GM23338 (cell line): ENCODE data around the gene AKT1S1. TPM values are rescaled to one million over a fixed set of nuclear protein-coding genes. Genes with fewer than 3 reads are reported as not detected.

ENCODE experiments used
- ATAC-seq: fragments of 200-7000 bp; cut with Tn5 transposase; 3 replicates; pipeline ENCODE4 v1.9.1; 2020
- DNase-seq: peaks from one replicate; pipeline ENCODE4 v3.0.0-alpha.2; 2015; ENCODE audit warnings: low spot score
- H2AFZ ChIP-seq: fragments of 200-600 bp; sonication (generic); 2 replicates; pipeline ENCODE4 v1.8.0; 2016; ENCODE audit warnings: antibody characterized with exemption, mild to moderate bottlenecking, moderate library complexity
- H3F3A ChIP-seq: fragments of 200-600 bp; sonication (generic); replicated peaks from 2 replicates; pipeline ENCODE4 v1.8.0; 2017; ENCODE audit warnings: antibody characterized with exemption, mixed run types, low read depth
- H3K27ac ChIP-seq: fragments of 200-600 bp; sonication (generic); 2 replicates; pipeline ENCODE4 v1.6.1; 2016; ENCODE audit warnings: low read depth
- H3K27me3 ChIP-seq: fragments of 200-600 bp; sonication (generic); 2 replicates; pipeline ENCODE4 v1.8.0; 2016; ENCODE audit warnings: mild to moderate bottlenecking, mixed run types, moderate library complexity; ENCODE audit not compliant: insufficient read depth
- H3K36me3 ChIP-seq: fragments of 200-600 bp; sonication (generic); 2 replicates; pipeline ENCODE4 v1.8.0; 2016; ENCODE audit warnings: mild to moderate bottlenecking; ENCODE audit not compliant: insufficient read depth
- H3K4me1 ChIP-seq: fragments of 200-600 bp; sonication (generic); 2 replicates; pipeline ENCODE4 v1.8.0; 2016; ENCODE audit warnings: mild to moderate bottlenecking, moderate library complexity; ENCODE audit not compliant: insufficient read depth
- H3K4me2 ChIP-seq: fragments of 200-600 bp; sonication (generic); 2 replicates; pipeline ENCODE4 v1.7.1; 2017; ENCODE audit warnings: mixed run types
- H3K4me3 ChIP-seq: fragments of 200-600 bp; sonication (generic); 2 replicates; pipeline ENCODE4 v1.6.1; 2016; ENCODE audit warnings: mixed run types
- H3K79me2 ChIP-seq: fragments of 200-600 bp; sonication (generic); replicated peaks from 2 replicates; pipeline ENCODE4 v1.8.0; 2017; ENCODE audit warnings: mild to moderate bottlenecking; ENCODE audit not compliant: insufficient read depth
- H3K9me2 ChIP-seq: fragments of 200-600 bp; sonication (generic); 2 replicates; pipeline ENCODE4 v1.8.0; 2017; ENCODE audit not compliant: insufficient read depth
- H4K20me1 ChIP-seq: fragments of 200-600 bp; sonication (generic); replicated peaks from 2 replicates; pipeline ENCODE4 v1.8.0; 2017; ENCODE audit warnings: mild to moderate bottlenecking; ENCODE audit not compliant: insufficient read depth
- H3K27ac Mint-ChIP-seq: 2 replicates; pipeline ENCODE4 v1.8.0; 2020; ENCODE audit warnings: inconsistent platforms, mild to moderate bottlenecking, moderate library complexity, mixed read lengths
- H3K27me3 Mint-ChIP-seq: 3 replicates; pipeline ENCODE4 v1.8.0; 2022; ENCODE audit warnings: low read depth, mild to moderate bottlenecking, moderate library complexity, mixed read lengths, inconsistent platforms; ENCODE audit not compliant: insufficient read depth, poor library complexity
- H3K36me3 Mint-ChIP-seq: 3 replicates; pipeline ENCODE4 v1.8.0; 2021; ENCODE audit warnings: low read depth, mild to moderate bottlenecking, inconsistent platforms, moderate library complexity, mixed read lengths
- H3K4me1 Mint-ChIP-seq: 3 replicates; pipeline ENCODE4 v1.8.0; 2020; ENCODE audit warnings: mild to moderate bottlenecking, inconsistent platforms, mixed read lengths
- H3K4me3 Mint-ChIP-seq: 3 replicates; pipeline ENCODE4 v1.8.0; 2021; ENCODE audit warnings: moderate library complexity, mild to moderate bottlenecking, inconsistent platforms, mixed read lengths
- H3K9me3 Mint-ChIP-seq: 3 replicates; pipeline ENCODE4 v1.8.0; 2020; ENCODE audit warnings: moderate library complexity, mild to moderate bottlenecking, inconsistent platforms, mixed read lengths
- CREB1 ChIP-seq: fragments of 250-450 bp; sonication (Bioruptor Pico); IDR thresholded peaks from 2 replicates; pipeline ENCODE4 v1.5.0; 2020; ENCODE audit warnings: low read depth, mild to moderate bottlenecking, moderate library complexity
- CTCF ChIP-seq, 2 experiments: fragments of 200-600 bp in 1 of 2; sonication (generic) in 1 of 2; conservative IDR thresholded peaks; 2 replicates each; pipeline versions ENCODE4 v1.5.1 to v1.6.1; 2016 to 2017; ENCODE audit warnings: antibody characterized with exemption in 2 of 2, low read depth in 2 of 2, mild to moderate bottlenecking in 2 of 2, moderate library complexity in 1 of 2
- EZH2 ChIP-seq: fragments of 200-600 bp; sonication (generic); IDR thresholded peaks from one replicate; pipeline ENCODE4 v1.8.0; 2017; ENCODE audit warnings: antibody characterized with exemption, mild to moderate bottlenecking, low read depth; ENCODE audit not compliant: unreplicated experiment
- EZH2phosphoT487 ChIP-seq: fragments of 200-600 bp; sonication (generic); IDR thresholded peaks from one replicate; pipeline ENCODE4 v1.8.1; 2018; ENCODE audit warnings: antibody characterized with exemption; ENCODE audit not compliant: unreplicated experiment
- NANOG ChIP-seq: IDR thresholded peaks from 2 replicates; pipeline ENCODE4 v1.6.1; 2016; ENCODE audit warnings: antibody characterized with exemption, borderline replicate concordance
- REST ChIP-seq: IDR thresholded peaks from one replicate; pipeline ENCODE4 v1.6.1; 2018; ENCODE audit warnings: antibody characterized with exemption; ENCODE audit not compliant: unreplicated experiment
- STAT1 ChIP-seq: IDR thresholded peaks from one replicate; pipeline ENCODE4 v1.6.1; 2016; ENCODE audit warnings: antibody characterized with exemption; ENCODE audit not compliant: unreplicated experiment
- ZNF114 ChIP-seq: fragments of 250-450 bp; sonication (Bioruptor Pico); IDR thresholded peaks from 2 replicates; pipeline ENCODE4 v1.5.0; 2020; ENCODE audit warnings: mild to moderate bottlenecking, moderate library complexity
- ZNF331 ChIP-seq: fragments of 250-450 bp; sonication (Bioruptor Pico); IDR thresholded peaks from 2 replicates; pipeline ENCODE4 v1.5.0; 2020; ENCODE audit warnings: low read depth, mild to moderate bottlenecking, moderate library complexity
- polyA plus RNA-seq: library from polyadenylated mRNA; unstranded; fragments of >200 nt; fragmentation: Nextera tagmentation; extraction: Ambion mirVana; gene quantifications from 2 replicates; pipeline ENCODE4 v1.2.1, GENCODE V29; 2016
- total RNA-seq: library from RNA; depleted of rRNA; stranded (reverse); fragments of >200 nt; shearing (Covaris generic); gene quantifications from 2 replicates; pipeline ENCODE4 v1.2.3, GENCODE V29; 2014

The AKT1S1 gene
- total and polyA plus RNA-seq, 2 experiments from 2014 or later, result 21.5 to 28.6 TPM

- 0 out of 2 replicates have a peak, but pooled peaks cover 3% of the 10 kb centered on the region for H3K27me3 ChIP-seq
- Mint-ChIP-seq H3K4me1 (peaks cover 9% of the 10 kb centered on the region), H3K9me3 (peaks cover 8% of the 10 kb centered on the region), H3K27ac (no peak overlapping the region), H3K4me3 (no peak overlapping the region), H3K27me3 (peaks cover 21% of the 10 kb centered on the region), H3K36me3 (peaks cover 51% of the 10 kb centered on the region)
- DNase-seq (no peak), ATAC-seq (no peak)
- H3K27ac ChIP-seq, result no peak overlapping the region
- no peak overlapping the region for H3K4me2 ChIP-seq
- TF ChIP-seq EZH2 (no peak), STAT1 (no peak), NANOG (no peak), EZH2phosphoT487 (no peak)
- H2AFZ ChIP-seq, result no peak overlapping the region
- H4K20me1 ChIP-seq, result no peaks in the 10 kb centered on the region; the same call in 1 of the 2 replicates
- peaks cover 13% of the 10 kb centered on the region for H3K36me3 ChIP-seq
- peaks cover 30% of the 10 kb centered on the region; the same call in 1 of the 2 replicates for H3F3A ChIP-seq
- H3K4me3 ChIP-seq, result no peak overlapping the region
- no peaks in the 10 kb centered on the region for H3K9me2 ChIP-seq
- no peaks in the 10 kb centered on the region for H3K79me2 ChIP-seq
- peaks cover 9% of the 10 kb centered on the region; the same call in 1 of the 2 replicates for H3K4me1 ChIP-seq
These were observed 10.0 kb upstream of the AKT1S1 start for GRCh38 chr19:49887037-49887664.

GRCh38 chr19:49884760-49885159 is 7.6 kb upstream of the AKT1S1 start:
- Histone ChIP-seq H3K4me2 (no peak overlapping the region), H3K27me3 (0 out of 2 replicates have a peak, but pooled peaks cover 3% of the 10 kb centered on the region), H3K79me2 (peaks cover 5% of the 10 kb centered on the region), H2AFZ (no peak overlapping the region), H3K36me3 (peaks cover 30% of the 10 kb centered on the region), H3K4me1 (no peaks in the 10 kb centered on the region; the same call in 1 of the 2 replicates), H3K4me3 (no peak overlapping the region), H3K27ac (no peak overlapping the region), H3K9me2 (no peaks in the 10 kb centered on the region), H4K20me1 (peaks cover 8% of the 10 kb centered on the region), H3F3A (peaks cover 21% of the 10 kb centered on the region; the same call in 1 of the 2 replicates)
- Mint-ChIP-seq H3K27ac (peak overlapping the region; percentile 73), H3K36me3 (peaks cover 71% of the 10 kb centered on the region), H3K4me1 (0 out of 3 replicates have a peak, but pooled peaks cover 4% of the 10 kb centered on the region), H3K4me3 (no peak overlapping the region), H3K27me3 (peaks cover 18% of the 10 kb centered on the region), H3K9me3 (peaks cover 8% of the 10 kb centered on the region; the same call in 2 of the 3 replicates)
- DNase-seq (no peak), ATAC-seq (no peak)
- TF ChIP-seq EZH2phosphoT487, result no peak
- no peak for TF ChIP-seq CREB1 (CRISPR knock-in tag)
- no peak for TF ChIP-seq ZNF331 (CRISPR knock-in tag)
- TF ChIP-seq REST, result no peak
- TF ChIP-seq ZNF114 (CRISPR knock-in tag), result no peak
- TF ChIP-seq NANOG, result no peak
- no peak for TF ChIP-seq STAT1
- TF ChIP-seq CTCF (conservative IDR thresholded peaks at IDR 0.05; ENCODE audit: low read depth in 2 of 2), result no peak
- no peak for TF ChIP-seq EZH2
